Right cardiac atrium (tissue), 5 donors: ENCODE data around the gene RNPEP. TPM values are rescaled to one million over a fixed set of nuclear protein-coding genes. Genes with fewer than 3 reads are reported as not detected.

Experiments used
- ATAC-seq, 2 donors: fragments of 200-7000 bp; cut with Tn5 transposase; one replicate each; pipeline versions ENCODE4 v1.8.0 to v1.9.1; 2020; ENCODE audit warnings: moderate library complexity in 2 of 2, mild to moderate bottlenecking in 1 of 2
- DNase-seq, 3 donors: peaks; one replicate each; pipeline ENCODE4 v3.0.0-alpha.2; 2020
- H3K27ac ChIP-seq: one replicate; pipeline ENCODE4 v1.5.1; 2013; ENCODE audit warnings: mild to moderate bottlenecking, low read length, control low read depth, moderate library complexity
- H3K27me3 ChIP-seq: one replicate; pipeline ENCODE4 v1.6.1; 2013; ENCODE audit not compliant: control insufficient read depth, insufficient read depth
- H3K4me1 ChIP-seq: one replicate; pipeline ENCODE4 v1.6.1; 2013; ENCODE audit warnings: low read length; ENCODE audit not compliant: control insufficient read depth, insufficient read depth
- H3K4me3 ChIP-seq: one replicate; pipeline ENCODE4 v1.5.1; 2013; ENCODE audit warnings: low read length, control low read depth
- H3K9me3 ChIP-seq: one replicate; pipeline ENCODE4 v1.6.1; 2013; ENCODE audit warnings: low read length; ENCODE audit not compliant: control insufficient read depth
- WGBS: extraction: QIAGEN DNeasy Blood & Tissue Kit; methylation state at CpG from one replicate; pipeline ENCODE4 v1.1.7; 2013; 5-methylcytosine and 5-hydroxymethylcytosine counted together
- intact Hi-C, 4 donors: fragments of 100-400 bp; cut with DNase I; formaldehyde crosslinking; loops; one replicate each; pipeline versions ENCODE4 v1.11.0 to v1.14.0; 2022 to 2023
- polyA plus RNA-seq: library from polyadenylated mRNA; stranded (reverse); fragments of 200-250 nt; gene quantifications from one replicate; pipeline ENCODE4 v1.2.3, GENCODE V29; 2013
- total RNA-seq, 4 donors: library from RNA; stranded (reverse); fragmentation: NEBNext Ultra II Directional; extraction: Animal tissue kit (Norgen Biotek cat#: 25700); gene quantifications; one replicate each; pipeline ENCODE4 v1.2.1, GENCODE V29; 2021
- donor health status: healthy with polysubstance abuse.
- donor health status: DM: no; HTN: yes; CAD: no.
- donor health status: DM: no; HTN: no; CAD: no.
- donor health status: DM: no; HTN: yes; CAD: no; lungs with severe emphysema.
- donor health status: DM: yes; HTN: yes; CAD: no.

Gene RNPEP
- total and polyA plus RNA-seq, 5 donors: 14.1 to 19.4 (median 18.7) TPM

- Histone ChIP-seq H3K27ac (no peak overlapping the region), H3K9me3 (no peaks in the 10 kb centered on the region), H3K27me3 (no peaks in the 10 kb centered on the region), H3K4me1 (peaks cover 2% of the 10 kb centered on the region), H3K4me3 (no peak overlapping the region)
- WGBS: 94% methylated on average over 10 of the region's 10 CpGs
- intact Hi-C loops: no loop called here
- DNase-seq: no peak
- peak in 1 of 2 donors; percentile 10 for ATAC-seq
Observed at GRCh38 chr1:201989354-201990128, 7.1 kb downstream of the RNPEP start.

DNA sequence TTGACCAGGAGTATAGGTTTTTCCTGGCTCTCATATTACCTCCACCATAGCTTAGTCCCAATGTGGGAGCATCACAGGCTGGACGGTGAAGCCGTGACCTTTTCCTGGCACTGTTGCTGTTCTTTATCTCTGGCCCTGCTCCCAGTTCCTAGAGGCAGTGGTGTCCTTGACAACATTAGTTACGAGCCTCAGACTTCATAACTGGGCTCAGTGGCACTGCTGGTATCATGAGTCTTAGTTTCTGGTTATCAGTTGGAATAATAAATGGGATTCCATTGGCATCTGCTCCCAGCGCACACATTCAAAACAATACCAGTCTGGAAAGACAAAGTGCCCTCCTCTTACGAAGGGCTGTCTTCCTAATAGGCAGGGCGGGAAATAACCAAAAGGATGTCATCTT lies 8.0 kb downstream of the RNPEP start:
- ATAC-seq: peak; percentile 86 to 90
- intact Hi-C loops: no loop called here
- H3K27me3 ChIP-seq: no peaks in the 10 kb centered on the region

DNA sequence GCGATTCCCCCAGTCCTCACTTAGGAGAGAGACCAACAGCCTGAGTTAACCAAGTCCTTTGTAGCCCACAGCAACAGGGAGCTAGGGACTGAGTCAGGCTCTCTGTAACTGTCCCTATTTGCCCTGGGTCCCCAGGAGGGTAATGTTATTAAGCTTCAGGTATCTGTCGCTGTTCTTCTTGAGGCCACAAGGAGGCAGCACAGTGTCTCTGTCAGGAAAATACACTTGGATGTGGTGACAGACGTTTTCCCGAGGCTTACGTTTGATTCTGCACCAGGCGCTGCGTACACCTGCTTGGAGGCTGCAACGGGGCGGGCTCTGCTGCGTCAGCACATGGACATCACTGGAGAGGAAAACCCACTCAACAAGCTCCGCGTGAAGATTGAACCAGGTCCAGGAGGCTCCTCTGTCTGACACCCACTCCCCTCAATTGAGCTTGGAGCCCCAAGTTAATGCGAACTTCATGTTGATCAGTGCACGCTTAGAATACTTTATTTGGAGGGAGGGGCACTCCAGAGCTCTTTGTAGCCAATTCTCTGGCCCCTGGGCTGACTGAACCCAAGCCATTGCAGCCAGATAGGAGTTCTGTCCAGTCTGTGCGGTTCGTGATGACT lies 17.3 kb downstream of the RNPEP start:
- H3K27ac ChIP-seq: no peak overlapping the region
- intact Hi-C loops: no loop called here
- H3K27me3 ChIP-seq: no peaks in the 10 kb centered on the region
- no peak for DNase-seq
- ATAC-seq: peak in 1 of 2 donors; percentile 51
- no peaks in the 10 kb centered on the region for H3K9me3 ChIP-seq
- no peak overlapping the region for H3K4me3 ChIP-seq
- WGBS: 60% methylated on average over 16 of the region's 16 CpGs
- no peaks in the 10 kb centered on the region for H3K4me1 ChIP-seq

More for the DNA sequence above, 8.0 kb downstream of the RNPEP start:
- no peaks in the 10 kb centered on the region for H3K9me3 ChIP-seq
- WGBS: 40% methylated on average over 6 of the region's 6 CpGs
- no peaks in the 10 kb centered on the region for H3K4me1 ChIP-seq
- peak in 2 of 3 donors; percentile 64 to 67 for DNase-seq
- no peak overlapping the region for H3K4me3 ChIP-seq
- peak overlapping the region; percentile 7 for H3K27ac ChIP-seq

DNA sequence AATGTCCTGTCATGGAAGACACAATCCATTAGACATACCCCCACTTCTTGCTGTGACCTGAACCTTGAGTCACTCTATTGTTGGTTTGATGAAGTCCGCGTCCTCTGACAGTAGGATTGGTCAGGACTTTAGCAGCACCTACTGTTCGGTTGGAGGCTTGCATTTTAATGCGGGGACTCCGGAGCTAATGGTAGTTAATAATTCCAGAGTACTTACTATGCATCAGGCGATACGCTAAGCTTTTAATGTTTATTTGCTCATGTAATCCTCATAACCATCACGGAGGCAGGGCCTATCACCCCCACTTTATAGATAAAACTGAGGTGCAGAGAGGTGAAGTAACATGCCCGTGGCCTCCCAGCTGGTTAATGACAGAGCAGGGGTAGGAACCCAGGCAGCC lies 20.1 kb downstream of the RNPEP start:
- Histone ChIP-seq H3K9me3 (no peaks in the 10 kb centered on the region), H3K4me1 (no peaks in the 10 kb centered on the region), H3K4me3 (no peak overlapping the region), H3K27ac (no peak overlapping the region), H3K27me3 (no peaks in the 10 kb centered on the region)
- ATAC-seq: no peak
- intact Hi-C loops: no loop called here
- no peak for DNase-seq
- WGBS: 88% methylated on average over 9 of the region's 9 CpGs

DNA sequence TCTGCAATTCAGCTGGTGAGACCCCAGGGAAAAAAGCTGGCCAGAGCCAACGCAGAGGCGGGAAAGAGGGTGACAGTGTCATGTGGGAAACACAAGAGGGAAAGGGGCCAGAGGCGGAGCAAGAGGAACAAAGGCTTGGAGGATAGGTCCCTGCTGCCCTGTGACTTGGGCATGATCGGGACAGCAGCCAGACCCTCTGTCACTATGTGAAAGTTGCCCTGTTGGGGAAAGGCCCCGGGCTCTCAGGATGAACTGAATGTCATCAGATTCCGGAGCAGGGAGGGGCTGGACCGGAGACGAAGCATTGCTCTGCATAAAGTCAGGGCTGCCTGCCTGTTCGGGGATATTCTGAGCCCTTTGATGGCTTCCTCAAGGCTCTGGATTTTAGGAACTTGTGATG lies 22.3 kb downstream of the RNPEP start:
- no peaks in the 10 kb centered on the region for H3K9me3 ChIP-seq
- DNase-seq: no peak
- intact Hi-C loops: loop anchor here (5.0 kb wide), 3 partner anchors 113 to 133 kb away; partner anchors contain the start of gene GPR37L1 (in 1 of the 4)
- no peak for ATAC-seq
- H3K4me3 ChIP-seq: no peak overlapping the region
- no peaks in the 10 kb centered on the region for H3K4me1 ChIP-seq
- no peaks in the 10 kb centered on the region for H3K27me3 ChIP-seq
- no peak overlapping the region for H3K27ac ChIP-seq
- 78% methylated on average over 9 of the region's 9 CpGs for WGBS

- Histone ChIP-seq H3K9me3 (no peaks in the 10 kb centered on the region), H3K27ac (no peak overlapping the region), H3K4me1 (no peaks in the 10 kb centered on the region), H3K4me3 (no peak overlapping the region), H3K27me3 (no peaks in the 10 kb centered on the region)
- WGBS: 78% methylated on average over 2 of the region's 2 CpGs
- no peak for DNase-seq
- ATAC-seq: no peak
- intact Hi-C loops: loop anchor here (5.0 kb wide), 3 partner anchors 111 to 131 kb away; partner anchors contain the start of gene GPR37L1 (in 1 of the 4)
Observed at GRCh38 chr1:202005958-202006357, 23.5 kb downstream of the RNPEP start.

DNA sequence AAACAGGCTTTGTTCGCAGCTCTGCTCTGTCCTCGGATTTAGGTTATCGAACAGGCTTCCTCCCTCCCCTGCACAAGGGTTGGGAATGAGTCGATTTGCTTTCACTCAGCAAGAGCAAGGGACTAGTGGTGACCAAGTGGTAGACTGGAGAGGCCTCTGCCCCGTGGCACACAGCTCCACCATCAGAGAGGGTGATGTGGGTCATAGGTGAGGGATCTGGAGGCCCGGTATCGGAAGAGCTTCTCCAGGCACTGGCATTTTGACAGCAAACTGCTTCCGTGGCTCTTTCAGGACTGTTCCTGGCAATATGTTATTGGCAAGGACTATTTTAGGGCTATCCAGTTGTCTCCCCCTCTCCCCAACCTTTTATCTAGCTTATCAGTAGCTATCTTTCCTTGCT lies 24.9 kb downstream of the RNPEP start:
- H3K9me3 ChIP-seq: no peaks in the 10 kb centered on the region
- H3K4me3 ChIP-seq: no peak overlapping the region
- no peaks in the 10 kb centered on the region for H3K27me3 ChIP-seq
- H3K4me1 ChIP-seq: no peaks in the 10 kb centered on the region
- WGBS: 44% methylated on average over 8 of the region's 8 CpGs
- H3K27ac ChIP-seq: no peak overlapping the region
- ATAC-seq (no peak), DNase-seq (no peak)
- intact Hi-C loops: loop anchor here (5.0 kb wide), 3 partner anchors 110 to 130 kb away; partner anchors contain the start of gene GPR37L1 (in 1 of the 4)

- Histone ChIP-seq H3K4me1 (no peaks in the 10 kb centered on the region), H3K4me3 (no peak overlapping the region), H3K27ac (no peak overlapping the region), H3K27me3 (no peaks in the 10 kb centered on the region), H3K9me3 (no peaks in the 10 kb centered on the region)
- 54% methylated on average over 11 of the region's 11 CpGs for WGBS
- no peak for DNase-seq
- intact Hi-C loops: loop anchor here (5.0 kb wide), 3 partner anchors 109 to 129 kb away; partner anchors contain the start of gene GPR37L1 (in 1 of the 4)
- ATAC-seq: peak in 1 of 2 donors; percentile 28
Observed at GRCh38 chr1:202007805-202008489, 25.5 kb downstream of the RNPEP start.

GRCh38 chr1:202009326-202010179 lies 27.1 kb downstream of the RNPEP start:
- no peaks in the 10 kb centered on the region for H3K9me3 ChIP-seq
- WGBS: 20% methylated on average over 11 of the region's 11 CpGs
- H3K4me1 ChIP-seq: no peaks in the 10 kb centered on the region
- no peak overlapping the region for H3K27ac ChIP-seq
- intact Hi-C loops: loop anchor here (2.0 to 5.0 kb wide), 4 partner anchors 108 to 128 kb away; partner anchors contain the start of gene GPR37L1 (in 1 of the 4)
- ATAC-seq: peak; percentile 68 to 75
- no peaks in the 10 kb centered on the region for H3K27me3 ChIP-seq
- peak; percentile 46 to 79 (median 63) for DNase-seq
- H3K4me3 ChIP-seq: no peak overlapping the region
